GM18870 (cell line): ENCODE measurements around the gene DBNDD2.
A peak's percentile ranks its signal among the peaks of the same experiment; 100 is the strongest.

Experiments
- ATAC-seq: cut with Tn5 transposase; IDR thresholded peaks from one replicate; pipeline ENCODE4 v1.9.1; 2021; ENCODE audit warnings: moderate library complexity; ENCODE audit not compliant: unreplicated experiment

The DBNDD2 gene

DNA sequence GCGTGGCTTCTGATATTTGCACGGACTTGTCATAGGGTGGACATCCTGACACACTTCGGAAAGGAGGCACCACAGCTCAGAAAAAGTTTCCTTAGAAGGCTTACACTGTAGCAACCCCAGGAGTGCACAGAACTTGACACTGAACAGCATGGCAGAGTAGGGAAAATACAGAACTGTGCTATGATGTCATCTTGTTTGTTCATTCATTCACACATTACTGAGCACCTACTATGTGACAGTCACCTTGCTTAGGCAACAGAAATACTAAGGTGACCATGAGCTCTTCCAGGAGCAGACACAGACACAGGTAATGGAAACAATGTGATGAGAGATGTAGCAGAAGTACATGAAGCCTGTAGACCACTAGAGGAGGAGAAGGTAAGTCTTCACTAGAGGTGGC is 5.4 kb downstream of the DBNDD2 start:
- ATAC-seq, result no peak

DNA sequence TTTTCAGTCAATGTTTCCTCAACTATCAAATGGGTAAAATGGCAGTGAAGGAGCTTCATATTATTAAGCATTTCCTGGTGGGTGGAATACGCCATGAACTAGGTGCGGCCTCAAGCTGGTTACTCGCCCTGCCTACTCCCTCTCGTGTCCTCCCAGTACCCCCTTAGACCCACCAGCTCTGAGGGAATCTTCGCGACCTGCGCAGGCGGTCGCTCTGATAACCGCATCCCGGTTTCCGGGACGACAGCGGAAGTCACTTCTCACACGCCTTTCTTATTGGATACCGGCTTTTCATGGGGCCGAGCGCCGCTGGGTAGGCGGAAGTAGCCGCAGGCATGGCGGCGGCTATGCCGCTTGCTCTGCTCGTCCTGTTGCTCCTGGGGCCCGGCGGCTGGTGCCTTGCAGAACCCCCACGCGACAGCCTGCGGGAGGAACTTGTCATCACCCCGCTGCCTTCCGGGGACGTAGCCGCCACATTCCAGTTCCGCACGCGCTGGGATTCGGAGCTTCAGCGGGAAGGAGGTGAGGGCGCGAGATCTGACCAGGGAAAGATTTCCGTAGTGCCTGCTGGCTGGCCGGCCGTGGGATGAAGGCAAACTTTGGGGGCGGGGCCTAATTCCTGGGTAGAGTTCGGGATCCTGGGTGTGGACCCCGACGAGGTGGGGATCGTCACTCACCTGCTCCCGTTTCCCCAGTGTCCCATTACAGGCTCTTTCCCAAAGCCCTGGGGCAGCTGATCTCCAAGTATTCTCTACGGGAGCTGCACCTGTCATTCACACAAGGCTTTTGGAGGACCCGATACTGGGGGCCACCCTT is 7.9 kb downstream of the DBNDD2 start, which contains the start of gene PIGT:
PIGT (plus strand) TSS at position 320 of the 816 bp plus-strand sequence; CDS start at position 336, 16 bp downstream.
- peak; percentile 61 for ATAC-seq

DNA sequence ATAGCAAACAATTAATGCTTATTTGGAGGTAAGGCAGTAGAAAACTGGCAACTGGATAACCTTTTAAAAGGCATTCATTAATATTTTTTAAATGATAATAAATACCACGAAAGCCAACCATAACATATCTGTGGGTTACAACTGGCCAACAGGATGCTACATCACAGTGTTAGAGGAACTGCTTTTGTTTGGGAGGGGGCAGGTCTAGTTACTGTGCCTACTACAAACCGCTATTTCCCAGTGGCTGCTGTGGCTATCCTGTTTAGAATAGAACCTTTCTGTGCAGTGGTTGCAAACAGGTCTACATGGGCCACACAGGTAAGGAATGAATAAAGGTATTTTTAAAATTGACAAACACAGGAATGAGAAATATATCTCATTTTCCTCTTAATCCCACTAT is 8.8 kb downstream of the DBNDD2 start:
- no peak for ATAC-seq

DNA sequence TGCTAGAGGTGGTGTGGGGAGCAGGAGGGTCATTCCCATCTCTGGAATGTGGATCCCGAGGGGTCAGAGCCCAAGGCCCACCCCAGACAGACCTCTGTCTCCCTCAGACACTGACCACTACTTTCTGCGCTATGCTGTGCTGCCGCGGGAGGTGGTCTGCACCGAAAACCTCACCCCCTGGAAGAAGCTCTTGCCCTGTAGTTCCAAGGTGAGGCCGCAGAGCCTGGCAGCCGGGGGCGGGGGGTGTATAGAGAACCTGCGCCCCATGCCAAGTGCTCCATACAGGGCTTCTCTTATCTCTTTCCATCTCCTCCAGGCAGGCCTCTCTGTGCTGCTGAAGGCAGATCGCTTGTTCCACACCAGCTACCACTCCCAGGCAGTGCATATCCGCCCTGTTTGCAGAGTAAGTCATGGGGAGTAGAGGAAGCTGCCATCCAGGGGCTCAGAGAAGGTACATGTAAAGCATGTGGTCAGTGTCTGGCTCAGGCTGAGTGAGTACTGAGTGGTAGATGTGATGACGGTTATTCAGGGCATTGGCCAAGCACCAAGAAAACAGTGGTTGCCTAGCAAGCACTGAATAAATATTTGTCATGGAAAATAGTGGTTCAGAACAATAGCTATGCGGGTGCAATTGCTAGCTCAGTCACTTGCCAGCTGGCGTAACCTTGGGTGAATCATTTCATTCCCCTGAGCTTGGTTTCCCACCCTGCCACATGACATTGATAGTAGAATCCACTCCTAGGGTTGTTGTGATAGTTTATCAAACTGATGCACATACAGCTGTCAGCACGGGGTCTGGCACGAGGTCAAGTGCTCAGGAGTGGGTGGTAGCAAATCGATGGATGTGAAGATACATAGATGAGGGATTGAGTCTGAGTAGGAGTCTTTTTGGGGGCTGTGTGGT is 11.4 kb downstream of the DBNDD2 start:
- peak; percentile 58 for ATAC-seq

DNA sequence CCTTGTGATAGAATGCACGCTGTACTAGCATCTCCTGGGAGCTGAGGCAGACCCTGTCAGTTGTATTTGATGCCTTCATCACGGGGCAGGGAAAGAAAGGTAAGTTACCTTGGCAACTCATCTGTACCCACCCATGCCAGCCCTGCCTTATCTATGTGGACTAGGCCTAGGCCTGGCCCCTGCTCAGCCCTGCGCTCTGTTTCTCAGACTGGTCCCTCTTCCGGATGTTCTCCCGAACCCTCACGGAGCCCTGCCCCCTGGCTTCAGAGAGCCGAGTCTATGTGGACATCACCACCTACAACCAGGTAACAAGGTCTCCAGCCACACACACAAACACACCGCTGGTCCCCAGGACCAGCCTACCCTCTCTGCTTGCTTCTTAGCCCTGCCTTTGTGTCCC is 12.0 kb downstream of the DBNDD2 start:
- ATAC-seq, result no peak

DNA sequence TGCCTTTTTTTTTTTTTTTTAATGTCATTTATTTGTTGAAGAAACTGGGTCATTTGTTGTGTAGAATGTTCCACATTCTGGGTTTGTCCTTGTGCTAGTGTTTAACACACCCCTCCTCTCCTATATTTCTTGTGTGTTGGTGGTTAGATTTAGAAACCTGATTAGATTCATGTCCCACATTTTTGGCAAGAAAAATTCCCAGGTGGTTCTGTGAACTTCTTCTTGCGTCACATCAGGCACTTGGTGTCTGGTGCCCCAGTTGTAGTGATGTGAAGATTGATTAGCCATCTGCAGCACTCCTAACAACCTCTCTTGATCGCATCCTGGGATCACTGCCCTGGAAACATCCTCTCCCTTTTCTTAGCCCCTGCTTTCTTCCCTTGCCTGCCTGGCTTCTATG is 15.6 kb downstream of the DBNDD2 start:
- ATAC-seq, result no peak

DNA sequence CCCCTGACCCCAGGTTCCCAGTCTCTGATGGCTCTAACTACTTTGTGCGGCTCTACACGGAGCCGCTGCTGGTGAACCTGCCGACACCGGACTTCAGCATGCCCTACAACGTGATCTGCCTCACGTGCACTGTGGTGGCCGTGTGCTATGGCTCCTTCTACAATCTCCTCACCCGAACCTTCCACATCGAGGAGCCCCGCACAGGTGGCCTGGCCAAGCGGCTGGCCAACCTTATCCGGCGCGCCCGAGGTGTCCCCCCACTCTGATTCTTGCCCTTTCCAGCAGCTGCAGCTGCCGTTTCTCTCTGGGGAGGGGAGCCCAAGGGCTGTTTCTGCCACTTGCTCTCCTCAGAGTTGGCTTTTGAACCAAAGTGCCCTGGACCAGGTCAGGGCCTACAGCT is 17.5 kb downstream of the DBNDD2 start:
- ATAC-seq, result no peak

DNA sequence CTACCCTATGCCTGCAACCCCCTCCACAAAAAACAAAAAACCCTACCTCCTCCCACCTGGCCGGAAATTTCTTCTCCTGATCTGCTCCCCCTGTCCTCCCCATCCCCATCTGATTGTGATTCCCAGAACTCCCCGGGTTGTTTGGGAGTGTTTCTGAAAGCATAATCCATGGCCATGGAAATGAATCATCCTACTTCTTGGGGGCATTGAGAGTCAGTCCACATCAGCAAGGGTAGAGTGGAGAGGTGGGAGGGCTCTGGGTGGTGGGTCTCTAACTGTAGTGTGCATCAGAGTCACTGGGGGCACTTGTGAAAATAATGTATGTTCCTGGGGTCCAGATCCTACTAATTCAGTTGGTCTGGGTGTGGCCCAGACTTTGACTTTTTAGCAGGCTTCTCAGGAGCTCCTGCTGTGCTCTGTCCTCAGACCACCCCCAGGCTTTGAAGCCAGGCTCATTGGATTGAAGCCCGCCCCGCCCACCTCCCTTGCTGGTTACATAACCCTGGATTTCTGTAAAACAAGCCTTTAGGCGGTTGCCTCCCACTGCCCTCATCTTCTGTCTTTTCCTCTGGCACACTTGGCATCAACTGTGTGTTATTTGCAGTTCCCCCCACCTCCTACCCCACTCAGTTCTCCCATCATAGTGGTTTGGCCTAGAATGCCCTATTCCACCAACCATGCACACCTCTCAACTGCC is 18.4 kb downstream of the DBNDD2 start:
- no peak for ATAC-seq

DNA sequence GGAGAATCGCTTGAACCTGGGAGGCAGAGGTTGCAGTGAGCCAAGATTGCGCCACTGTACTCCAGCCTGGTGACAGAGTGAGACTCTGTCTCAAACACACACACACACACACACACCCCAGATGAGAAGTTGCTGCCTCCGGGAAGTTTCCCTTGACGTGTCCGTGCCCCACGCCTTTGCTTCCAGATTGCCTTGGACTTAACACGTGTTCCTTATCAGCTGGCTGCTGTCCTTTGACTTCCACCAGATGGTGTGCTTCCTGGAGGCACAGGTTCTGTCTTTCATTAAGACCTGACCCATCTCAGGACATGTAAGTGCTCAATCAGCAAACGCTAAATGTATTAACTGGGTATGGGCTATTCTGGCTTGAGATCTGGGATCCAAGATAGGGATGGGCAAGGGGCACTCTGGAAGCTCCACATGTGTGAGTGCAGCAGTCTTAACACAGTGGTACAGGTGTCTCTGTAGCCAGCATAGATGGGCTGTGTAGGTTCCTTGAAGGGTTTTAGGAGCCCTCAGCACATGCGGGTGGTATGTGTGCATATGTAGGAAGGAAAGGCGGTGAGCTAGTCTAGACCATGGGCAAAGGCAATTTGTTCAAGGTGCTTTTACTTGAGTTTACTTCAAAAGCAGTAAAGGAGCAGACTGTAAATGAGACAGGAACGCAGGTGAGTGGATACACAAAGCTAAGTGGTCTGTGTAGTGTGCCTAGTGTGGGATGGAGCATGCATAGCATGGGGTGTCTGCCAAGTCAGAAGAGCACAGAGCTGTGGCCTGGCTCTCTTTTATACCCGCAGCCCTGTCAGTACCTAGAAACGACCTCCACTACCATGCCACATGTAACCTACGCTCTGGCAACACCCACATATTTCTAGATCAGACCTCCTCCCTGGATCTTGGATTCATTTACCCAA is 19.4 kb downstream of the DBNDD2 start:
- no peak for ATAC-seq

DNA sequence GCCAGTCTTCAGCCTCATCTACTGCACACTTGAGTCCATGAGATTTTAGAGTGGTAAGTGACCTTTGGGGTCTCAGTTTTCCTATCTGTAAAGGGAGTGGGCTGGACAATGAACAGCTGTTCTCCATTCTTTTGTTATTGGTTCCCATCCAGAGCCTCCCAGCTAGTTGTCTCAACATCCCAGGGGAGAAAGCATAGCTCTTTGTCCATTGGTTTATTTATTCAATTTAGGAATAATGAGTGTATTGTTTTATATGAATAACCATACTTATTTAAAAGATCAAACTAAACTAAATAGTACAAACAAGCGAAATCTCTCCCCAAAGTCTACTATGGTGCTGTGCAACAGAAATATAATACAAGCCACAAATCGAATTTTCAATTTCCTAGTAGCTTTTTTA is 21.5 kb downstream of the DBNDD2 start:
- ATAC-seq, result no peak

DNA sequence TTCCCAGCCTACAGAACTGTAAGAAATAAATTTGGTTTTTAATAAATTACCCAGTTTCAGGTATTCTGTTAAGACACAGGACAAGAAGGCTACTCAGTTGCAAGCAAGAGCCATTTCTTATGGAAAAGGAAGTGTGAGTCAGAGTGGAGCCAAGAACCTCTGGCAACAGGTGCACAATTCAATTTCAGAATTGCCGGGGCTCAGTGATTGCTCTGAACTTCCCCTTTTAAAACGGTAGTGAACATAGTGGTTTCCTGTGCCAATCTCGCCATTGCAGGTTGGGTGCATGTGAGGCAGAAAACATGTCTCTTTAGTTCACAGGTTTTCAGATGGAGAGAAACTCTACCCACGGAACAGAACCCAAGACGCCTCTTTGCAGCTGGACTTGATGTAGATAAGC is 24.2 kb downstream of the DBNDD2 start:
- ATAC-seq, result peak; percentile 79

DNA sequence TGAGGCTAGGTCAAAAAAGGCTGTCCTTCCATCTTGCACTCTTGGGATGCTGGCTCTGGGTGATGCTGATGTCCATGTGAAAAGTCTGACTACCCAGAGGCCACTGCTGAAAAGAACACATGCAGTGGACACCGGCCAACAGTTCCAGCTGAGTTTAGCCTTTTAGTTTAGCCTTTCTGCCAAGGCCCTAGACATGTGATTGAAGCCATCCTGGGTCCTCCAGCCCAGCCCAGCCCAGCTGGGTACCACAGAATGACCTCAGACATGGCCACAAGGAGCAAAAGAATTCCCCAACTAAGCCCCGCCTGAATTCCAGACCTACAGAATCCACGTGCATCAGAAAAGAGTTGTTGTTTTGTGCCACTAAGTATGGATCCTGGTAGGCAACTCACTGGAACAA is 25.2 kb downstream of the DBNDD2 start:
- ATAC-seq, result no peak

DNA sequence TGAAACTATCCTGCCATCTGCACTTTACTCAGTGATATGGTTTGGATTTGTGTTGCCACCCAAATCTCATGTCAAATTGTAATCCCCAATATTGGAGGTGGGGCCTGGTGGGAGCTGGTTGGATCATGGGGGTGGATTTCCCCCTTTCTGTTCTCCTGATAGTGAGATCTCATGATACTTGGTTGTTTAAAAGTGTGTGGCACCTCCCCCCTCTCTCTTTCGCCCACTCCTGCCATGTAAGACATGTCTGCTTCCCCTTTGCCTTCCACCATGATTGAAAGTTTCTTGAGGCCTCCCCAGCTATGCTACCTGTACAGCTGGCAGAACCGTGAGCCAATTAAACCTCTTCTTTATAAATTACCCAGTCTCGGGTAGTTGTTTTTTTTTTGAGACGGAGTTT is 25.9 kb downstream of the DBNDD2 start:
- no peak for ATAC-seq

DNA sequence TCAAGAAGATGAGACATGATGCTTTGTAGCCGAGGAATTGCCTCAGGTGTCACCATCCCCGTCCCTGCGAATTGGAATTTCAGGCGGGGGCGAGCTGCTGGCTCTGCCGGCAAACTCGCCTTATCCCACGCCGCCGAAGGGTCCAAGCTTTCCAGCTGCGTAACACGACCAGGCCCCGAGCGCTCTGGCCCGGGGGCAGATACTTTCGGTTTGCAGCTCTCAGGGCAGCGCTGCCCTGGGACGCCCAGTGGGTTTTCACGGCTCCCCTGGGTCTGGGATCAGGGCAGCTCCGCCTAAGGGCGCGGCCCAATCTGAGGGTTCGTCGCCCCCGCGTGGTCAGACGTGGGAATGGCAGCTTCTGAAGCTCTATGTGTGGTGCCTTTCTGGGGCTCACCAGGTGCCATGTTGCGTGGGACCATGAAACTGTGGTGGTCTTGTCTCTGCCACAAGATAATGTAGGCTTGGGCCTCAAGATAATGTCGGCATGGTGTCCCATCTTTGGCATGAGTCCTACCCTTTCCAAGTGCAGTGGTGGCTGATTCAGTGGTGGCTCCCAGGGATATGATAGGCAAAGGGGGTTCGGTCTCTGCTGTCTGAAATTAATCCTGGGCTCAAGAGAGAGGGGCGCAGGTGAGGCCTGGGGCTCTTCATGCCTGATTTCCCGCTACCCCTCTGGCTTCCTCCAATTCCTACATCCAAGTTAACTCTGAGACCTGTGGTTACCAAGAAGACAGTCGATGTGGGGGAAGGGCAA is 28.8 kb downstream of the DBNDD2 start:
- ATAC-seq, result peak; percentile 63

DNA sequence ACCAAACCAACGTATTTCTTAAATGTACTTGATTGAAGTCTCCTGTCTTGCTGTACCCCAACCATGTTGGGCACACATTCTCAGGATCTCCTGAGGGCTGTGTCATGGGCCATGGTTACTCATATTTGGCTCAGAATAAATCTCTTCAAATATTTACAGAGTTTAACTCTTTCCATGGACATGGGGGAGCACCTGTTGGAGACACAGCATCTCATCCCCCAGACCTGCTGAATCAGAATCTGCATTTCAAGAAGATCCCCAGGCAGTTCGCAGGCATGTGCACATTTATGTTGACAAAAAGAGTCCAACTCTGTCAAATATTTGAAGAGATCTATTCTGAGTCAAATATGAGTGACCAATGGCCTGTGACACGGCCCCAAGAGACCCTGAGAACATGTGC is 32.3 kb downstream of the DBNDD2 start:
- no peak for ATAC-seq

DNA sequence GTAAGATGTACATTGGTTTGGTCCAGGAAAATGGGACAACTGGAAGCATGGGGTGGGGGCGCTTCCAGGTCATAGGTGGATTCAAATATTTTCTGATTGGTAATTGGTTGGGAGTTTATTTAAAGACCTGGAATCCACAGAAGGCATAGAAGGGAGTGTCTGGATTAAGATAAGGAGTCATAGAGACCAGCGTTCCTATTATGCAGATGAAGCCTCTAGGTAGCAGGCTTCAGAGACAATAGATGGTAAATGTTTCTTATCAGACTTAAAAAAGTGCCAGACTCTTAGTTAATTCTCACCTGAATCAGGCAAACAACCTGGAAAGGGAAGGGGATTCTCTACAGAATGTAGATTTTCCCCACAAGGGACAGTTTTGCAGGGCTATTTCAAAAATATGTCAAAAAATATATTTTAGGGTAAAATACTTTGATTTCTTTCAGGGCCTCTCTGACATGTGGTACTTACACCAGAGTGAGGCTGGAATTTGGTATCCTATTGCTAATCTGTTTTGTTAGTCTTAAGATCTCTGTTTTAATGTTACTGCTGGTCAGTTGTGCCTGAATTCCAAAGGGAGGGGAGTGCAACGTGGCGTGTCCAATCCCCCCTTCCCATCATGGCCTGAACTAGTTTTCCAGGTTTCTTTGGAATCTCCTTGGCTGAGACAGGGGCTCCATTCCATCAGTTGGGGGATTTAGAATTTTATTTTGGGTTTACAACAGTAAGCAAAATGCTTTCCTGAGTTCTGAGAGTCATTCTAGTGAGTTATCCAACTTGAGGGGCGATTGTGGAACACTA is 33.0 kb downstream of the DBNDD2 start:
- ATAC-seq, result no peak

DNA sequence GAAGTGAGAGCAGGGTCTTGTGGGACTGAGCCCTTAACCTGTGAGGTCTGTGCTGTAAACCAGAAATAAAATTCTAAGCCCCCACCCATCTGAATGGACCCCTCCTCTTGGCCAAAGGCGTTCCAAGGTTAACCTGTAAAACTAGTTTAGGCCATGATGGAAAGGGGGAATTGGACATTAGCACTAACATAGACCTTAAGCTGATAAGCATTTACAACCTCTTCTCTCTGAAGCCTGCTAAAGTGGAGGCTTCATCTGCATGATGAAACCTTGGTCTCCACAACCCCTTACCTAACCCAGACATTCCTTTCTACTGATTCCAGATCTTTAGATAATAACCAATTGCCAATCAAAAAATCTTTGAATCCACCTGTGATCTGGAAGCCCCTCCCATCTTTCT is 33.7 kb downstream of the DBNDD2 start:
- ATAC-seq, result no peak

DNA sequence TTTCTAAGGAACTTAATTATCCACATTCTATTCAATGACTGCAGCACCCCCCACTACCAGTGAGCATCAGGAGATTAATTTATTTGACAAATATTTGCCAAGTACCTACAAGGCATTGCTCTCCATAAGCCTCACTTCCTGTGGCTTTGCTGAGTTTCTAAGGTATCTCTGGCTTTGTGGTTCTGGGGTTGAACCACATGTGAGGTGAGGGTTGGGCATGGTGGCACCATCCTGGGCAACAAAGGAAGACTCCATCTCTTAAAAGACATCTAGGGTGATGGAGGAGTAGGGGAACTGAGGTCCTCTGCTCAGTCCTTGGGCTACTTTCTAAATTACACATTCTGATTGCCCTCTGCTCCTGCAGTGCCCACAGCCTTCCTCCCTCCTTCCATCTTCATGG is 36.0 kb downstream of the DBNDD2 start:
- ATAC-seq, result no peak
